ENCODE results near the gene KPNB1. TPM values are rescaled to one million over a fixed set of nuclear protein-coding genes. Genes with fewer than 3 reads are reported as not detected.

KPNB1 gene
- total RNA-seq, 2 experiments from 2014 or later = 589 to 605 TPM

GRCh38 chr17:47634870-47635269 is 14.8 kb upstream of the KPNB1 start:
- ATAC-seq = no peak
- intact Hi-C loops (cut with micrococcal nuclease) = no loop called here
- no peak for DNase-seq
- CTCF ChIA-PET = interaction anchor here (5.5 kb wide), 1 partner anchor 19 kb away, joined by 26 read pairs; no protein-coding TSS in a partner anchor
- H3K4me3 Mint-ChIP-seq = no peak overlapping the region
- POLR2A ChIA-PET = no interaction called here
- no peaks in the 10 kb centered on the region for H3K27me3 Mint-ChIP-seq
- peaks cover 7% of the 10 kb centered on the region for H3K4me1 Mint-ChIP-seq (ENCODE audit: low read depth)
- no peak for TF ChIP-seq CTCF (IDR thresholded peaks at IDR 0.05)
- no peaks in the 10 kb centered on the region for H3K36me3 Mint-ChIP-seq (ENCODE audit: low read depth)
- no peaks in the 10 kb centered on the region for H3K9me3 Mint-ChIP-seq
- no peak overlapping the region for H3K27ac Mint-ChIP-seq

GRCh38 chr17:47635734-47636133 is 14.0 kb upstream of the KPNB1 start:
- intact Hi-C loops (cut with micrococcal nuclease) = no loop called here
- POLR2A ChIA-PET = interaction anchor here (0.6 kb wide), 1 partner anchor 9 kb away, joined by 3 read pairs; no protein-coding TSS in a partner anchor

GRCh38 chr17:47636273-47637030 is 13.3 kb upstream of the KPNB1 start:
- CTCF ChIA-PET = interaction anchor here (1.1 kb wide), 1 partner anchor 18 kb away, joined by 3 read pairs; no protein-coding TSS in a partner anchor
- H3K36me3 Mint-ChIP-seq (ENCODE audit: low read depth) = no peaks in the 10 kb centered on the region
- TF ChIP-seq CTCF (IDR thresholded peaks at IDR 0.05) = no peak
- H3K9me3 Mint-ChIP-seq = no peaks in the 10 kb centered on the region
- H3K4me1 Mint-ChIP-seq (ENCODE audit: low read depth) = peaks cover 7% of the 10 kb centered on the region
- intact Hi-C loops (cut with micrococcal nuclease) = no loop called here
- ATAC-seq (no peak), DNase-seq (no peak)
- H3K27ac Mint-ChIP-seq = no peak overlapping the region
- POLR2A ChIA-PET = interaction anchor here (0.6 kb wide), 1 partner anchor 423 kb away, joined by 3 read pairs; no protein-coding TSS in a partner anchor
- no peak overlapping the region for H3K4me3 Mint-ChIP-seq
- no peaks in the 10 kb centered on the region for H3K27me3 Mint-ChIP-seq

More at GRCh38 chr17:47635734-47636133, 14.0 kb upstream of the KPNB1 start:
- CTCF ChIA-PET = interaction anchor here (1.1 kb wide), 1 partner anchor 17 kb away, joined by 3 read pairs; no protein-coding TSS in a partner anchor
- ATAC-seq (no peak), DNase-seq (no peak)
- H3K4me3 Mint-ChIP-seq = no peak overlapping the region
- H3K4me1 Mint-ChIP-seq (ENCODE audit: low read depth) = peaks cover 7% of the 10 kb centered on the region
- H3K9me3 Mint-ChIP-seq = no peaks in the 10 kb centered on the region
- H3K36me3 Mint-ChIP-seq (ENCODE audit: low read depth) = no peaks in the 10 kb centered on the region
- no peaks in the 10 kb centered on the region for H3K27me3 Mint-ChIP-seq
- H3K27ac Mint-ChIP-seq = no peak overlapping the region
- no peak for TF ChIP-seq CTCF (IDR thresholded peaks at IDR 0.05)

DNA sequence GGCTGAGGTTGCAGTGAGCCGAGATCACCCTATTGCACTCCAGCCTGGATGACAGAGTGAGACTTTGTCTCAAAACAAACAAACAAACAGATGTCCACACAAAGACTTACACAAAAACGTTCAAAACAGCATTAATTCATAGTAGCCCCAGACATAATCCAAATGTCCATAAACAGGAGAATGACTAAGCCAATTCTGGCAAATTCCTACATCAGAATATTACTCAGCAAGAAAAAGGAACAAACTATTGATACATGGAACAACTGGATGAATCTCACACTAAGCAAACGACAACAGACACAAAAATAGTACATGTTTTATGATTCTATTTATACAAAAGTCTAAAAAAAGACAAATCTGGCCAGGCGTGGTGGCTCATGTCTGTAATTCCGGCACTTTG is 10.8 kb upstream of the KPNB1 start:
- ATAC-seq (no peak), DNase-seq (no peak)
- H3K9me3 Mint-ChIP-seq = no peaks in the 10 kb centered on the region
- no peaks in the 10 kb centered on the region for H3K36me3 Mint-ChIP-seq (ENCODE audit: low read depth)
- no peak overlapping the region for H3K4me3 Mint-ChIP-seq
- H3K27ac Mint-ChIP-seq = no peak overlapping the region
- no peak for TF ChIP-seq CTCF (IDR thresholded peaks at IDR 0.05)
- ChIA-PET POLR2A (no interaction called here), CTCF (no interaction called here)
- intact Hi-C loops (cut with micrococcal nuclease) = no loop called here
- peaks cover 7% of the 10 kb centered on the region for H3K4me1 Mint-ChIP-seq (ENCODE audit: low read depth)
- H3K27me3 Mint-ChIP-seq = no peaks in the 10 kb centered on the region

- DNase-seq (no peak), ATAC-seq (no peak)
- Mint-ChIP-seq H3K27ac (no peak overlapping the region), H3K4me3 (no peak overlapping the region), H3K36me3 (ENCODE audit: low read depth) (no peaks in the 10 kb centered on the region), H3K4me1 (ENCODE audit: low read depth) (peaks cover 11% of the 10 kb centered on the region), H3K27me3 (no peaks in the 10 kb centered on the region), H3K9me3 (no peaks in the 10 kb centered on the region)
- intact Hi-C loops (cut with micrococcal nuclease) = no loop called here
- ChIA-PET CTCF (no interaction called here), POLR2A (no interaction called here)
- TF ChIP-seq CTCF (IDR thresholded peaks at IDR 0.05) = no peak
Measured at GRCh38 chr17:47640076-47640475, 9.6 kb upstream of the KPNB1 start.
